ENCODE results near the gene NCKAP1.

DNA sequence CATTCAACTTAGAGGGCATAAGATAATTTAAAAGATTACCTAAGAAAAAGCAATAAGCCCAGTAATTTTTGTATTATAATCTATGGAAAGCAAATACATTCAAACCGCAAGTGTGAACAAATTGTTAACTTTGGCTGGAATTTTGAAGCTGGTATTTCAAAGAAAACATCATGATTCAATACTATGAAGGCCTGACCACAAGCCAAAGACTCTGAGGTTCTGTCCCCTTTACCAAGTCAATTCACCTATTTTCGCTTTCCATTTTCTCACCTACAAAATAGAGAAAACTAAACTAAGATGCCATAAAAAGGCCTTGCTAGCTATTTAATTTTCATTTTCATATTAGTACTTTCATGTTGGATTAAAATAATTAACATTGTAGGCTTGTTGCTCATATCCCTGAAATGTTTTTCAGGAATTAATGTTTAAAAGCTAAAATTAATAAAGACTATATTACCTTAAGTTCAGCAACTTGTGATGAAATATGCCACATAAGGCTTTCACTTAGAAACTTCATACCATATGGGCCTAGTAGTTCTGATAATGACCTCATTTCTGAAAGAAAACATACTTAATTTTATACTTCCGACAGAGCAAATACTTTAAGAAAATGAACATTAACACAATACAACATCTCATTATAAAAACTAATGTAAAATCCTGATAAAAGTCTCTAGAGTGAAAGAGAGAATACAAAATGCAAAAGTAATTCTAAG lies 86.2 kb downstream of the NCKAP1 start:
- TF ChIP-seq, protein P1, sequence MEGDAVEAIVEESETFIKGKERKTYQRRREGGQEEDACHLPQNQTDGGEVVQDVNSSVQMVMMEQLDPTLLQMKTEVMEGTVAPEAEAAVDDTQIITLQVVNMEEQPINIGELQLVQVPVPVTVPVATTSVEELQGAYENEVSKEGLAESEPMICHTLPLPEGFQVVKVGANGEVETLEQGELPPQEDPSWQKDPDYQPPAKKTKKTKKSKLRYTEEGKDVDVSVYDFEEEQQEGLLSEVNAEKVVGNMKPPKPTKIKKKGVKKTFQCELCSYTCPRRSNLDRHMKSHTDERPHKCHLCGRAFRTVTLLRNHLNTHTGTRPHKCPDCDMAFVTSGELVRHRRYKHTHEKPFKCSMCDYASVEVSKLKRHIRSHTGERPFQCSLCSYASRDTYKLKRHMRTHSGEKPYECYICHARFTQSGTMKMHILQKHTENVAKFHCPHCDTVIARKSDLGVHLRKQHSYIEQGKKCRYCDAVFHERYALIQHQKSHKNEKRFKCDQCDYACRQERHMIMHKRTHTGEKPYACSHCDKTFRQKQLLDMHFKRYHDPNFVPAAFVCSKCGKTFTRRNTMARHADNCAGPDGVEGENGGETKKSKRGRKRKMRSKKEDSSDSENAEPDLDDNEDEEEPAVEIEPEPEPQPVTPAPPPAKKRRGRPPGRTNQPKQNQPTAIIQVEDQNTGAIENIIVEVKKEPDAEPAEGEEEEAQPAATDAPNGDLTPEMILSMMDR (IDR thresholded peaks at IDR 0.05; ENCODE audit: extremely low read depth in 1 of 2, insufficient read depth in 1 of 2, low read depth in 1 of 2, low read length in 2 of 2), result no peak
- no peak for TF ChIP-seq JUN (IDR thresholded peaks at IDR 0.05; ENCODE audit: borderline replicate concordance, insufficient read depth, insufficient read length, low read depth)
- TF ChIP-seq POLR2AphosphoS5 (IDR thresholded peaks at IDR 0.05; ENCODE audit: insufficient read depth, low read depth, low read length), result no peak
- no peak for TF ChIP-seq POLR2A (IDR thresholded peaks at IDR 0.05; ENCODE audit: low read depth, low read length)
- TF ChIP-seq EZH2 (IDR thresholded peaks at IDR 0.05; ENCODE audit: borderline replicate concordance, low read depth, low read length, severe bottlenecking), result no peak
- no peak for TF ChIP-seq FOS (IDR thresholded peaks at IDR 0.05; ENCODE audit: borderline replicate concordance, insufficient read depth, low read length)
- no peak for TF ChIP-seq GATA2 (IDR thresholded peaks at IDR 0.05; ENCODE audit: insufficient read depth, insufficient read length, low read depth, low read length)
- TF ChIP-seq, protein P2, sequence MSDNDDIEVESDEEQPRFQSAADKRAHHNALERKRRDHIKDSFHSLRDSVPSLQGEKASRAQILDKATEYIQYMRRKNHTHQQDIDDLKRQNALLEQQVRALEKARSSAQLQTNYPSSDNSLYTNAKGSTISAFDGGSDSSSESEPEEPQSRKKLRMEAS (IDR thresholded peaks at IDR 0.05; ENCODE audit: insufficient read depth, insufficient read length), result no peak

Measured in endothelial cell of umbilical vein (primary cell).